Psoas muscle (tissue), 8 donors: ENCODE results near the gene AP3S1. TPM values are rescaled to one million over a fixed set of nuclear protein-coding genes. Genes with fewer than 3 reads are reported as not detected.

Source experiments
- ATAC-seq, 4 donors: fragments of 200-7000 bp; cut with Tn5 transposase; one replicate each; pipeline ENCODE4 v1.9.1; 2020; ENCODE audit warnings: moderate library complexity in 3 of 4, mild to moderate bottlenecking in 2 of 4
- DNase-seq, 2 donors: peaks; one replicate each; pipeline ENCODE4 v3.0.0-alpha.2; 2020
- H3K27ac ChIP-seq: fragments of 200-600 bp; one replicate; pipeline ENCODE4 v1.8.0; 2022
- H3K27me3 ChIP-seq, 3 donors: fragments of 200-600 bp in 1 of 3; one replicate each; pipeline versions ENCODE4 v1.6.1 to v1.8.0; 2013 to 2022; ENCODE audit warnings: low read length in 2 of 3, mild to moderate bottlenecking in 2 of 3, moderate library complexity in 1 of 3; ENCODE audit not compliant: insufficient read depth in 3 of 3
- H3K36me3 ChIP-seq, 2 donors: fragments of 200-600 bp in 1 of 2; one replicate each; pipeline versions ENCODE4 v1.6.1 to v1.8.0; 2013 to 2022; ENCODE audit warnings: low read depth in 1 of 2, mild to moderate bottlenecking in 1 of 2, moderate library complexity in 1 of 2; ENCODE audit not compliant: insufficient read depth in 1 of 2
- H3K4me1 ChIP-seq: fragments of 200-600 bp; one replicate; pipeline ENCODE4 v1.8.0; 2022
- H3K4me3 ChIP-seq: fragments of 200-600 bp; one replicate; pipeline ENCODE4 v1.8.0; 2022; ENCODE audit warnings: mild to moderate bottlenecking
- H3K9me3 ChIP-seq: fragments of 200-600 bp; one replicate; pipeline ENCODE4 v1.8.0; 2022
- CTCF ChIP-seq: fragments of 200-600 bp; IDR thresholded peaks from one replicate; pipeline ENCODE4 v1.8.0; 2022; ENCODE audit warnings: antibody characterized with exemption
- WGBS, 3 donors: extraction: QIAGEN DNeasy Blood & Tissue Kit; methylation state at CpG; one replicate each; pipeline versions ENCODE4 v1.1.6 to v1.1.7; 2013; 5-methylcytosine and 5-hydroxymethylcytosine counted together
- intact Hi-C, 2 donors: fragments of 100-400 bp; cut with DNase I; formaldehyde crosslinking; loops; one replicate each; pipeline versions ENCODE4 v1.11.0 to v1.14.2; 2022
- polyA plus RNA-seq, 3 donors: library from polyadenylated mRNA; stranded (reverse); fragments of 200-250 nt; gene quantifications; one replicate each; pipeline ENCODE4 v1.2.3, GENCODE V29; 2013
- total RNA-seq, 4 donors: library from RNA; stranded (reverse); fragmentation: NEBNext Ultra II Directional in 2 of 4; extraction: Animal tissue kit (Norgen Biotek cat#: 25700) in 2 of 4; gene quantifications; one replicate each; pipeline versions ENCODE4 v1.2.1 to v1.2.4, GENCODE V29; 2021 to 2023
- donor health status: healthy with polysubstance abuse.
- donor health status: DM: no; HTN: no; CAD: no; lungs with moderate emphysema.
- donor health status: Bipolar disorder and iron deficiency.
- donor health status: healthy.
- donor health status: DM: yes; HTN: yes; CAD: no.
- donor health status: DM: no; HTN: no; CAD: no.
- donor health status: DM: no; HTN: no; CAD: no.
- donor health status: DM: yes; HTN: yes; CAD: no.

AP3S1 gene
- total and polyA plus RNA-seq, 7 donors: 20.2 to 30.8 (median 27.6) TPM

GRCh38 chr5:115857626-115858349 lies 16.1 kb downstream of the AP3S1 start:
- intact Hi-C loops: no loop called here

GRCh38 chr5:115858396-115858795 lies 16.7 kb downstream of the AP3S1 start:
- Histone ChIP-seq H3K4me3 (no peak overlapping the region), H3K27ac (no peak overlapping the region), H3K4me1 (peaks cover 45% of the 10 kb centered on the region), H3K9me3 (no peaks in the 10 kb centered on the region), H3K36me3 (no peaks in the 10 kb centered on the region), H3K27me3 (no peaks in the 10 kb centered on the region)
- 80 to 92% (median 88%) methylated on average over 3 of the region's 3 CpGs for WGBS, 3 donors
- intact Hi-C loops: no loop called here
- TF ChIP-seq CTCF: no peak
- DNase-seq (no peak), ATAC-seq (no peak)

More at GRCh38 chr5:115857626-115858349, 16.1 kb downstream of the AP3S1 start:
- 44 to 55% (median 44%) methylated on average over 2 of the region's 2 CpGs for WGBS, 3 donors
- Histone ChIP-seq H3K27me3 (no peaks in the 10 kb centered on the region), H3K27ac (no peak overlapping the region), H3K4me1 (peaks cover 45% of the 10 kb centered on the region), H3K9me3 (no peaks in the 10 kb centered on the region), H3K4me3 (no peak overlapping the region), H3K36me3 (no peaks in the 10 kb centered on the region)
- DNase-seq (no peak), ATAC-seq (peak in 2 of 4 donors; percentile 48 to 71)
- no peak for TF ChIP-seq CTCF

- ATAC-seq: peak in 1 of 4 donors; percentile 39
- TF ChIP-seq CTCF: no peak
Measured at GRCh38 chr5:115859378-115859777, 17.6 kb downstream of the AP3S1 start.

GRCh38 chr5:115869256-115869795 lies 27.6 kb downstream of the AP3S1 start:
- intact Hi-C loops: no loop called here
- no peaks in the 10 kb centered on the region for H3K9me3 ChIP-seq
- H3K36me3 ChIP-seq: peaks cover 4 to 41% of the 10 kb centered on the region in 2 donors
- ATAC-seq: no peak
- no peaks in the 10 kb centered on the region for H3K4me1 ChIP-seq
- TF ChIP-seq CTCF: no peak
- WGBS, 3 donors: 91 to 96% (median 94%) methylated on average over 3 of the region's 3 CpGs
- no peak overlapping the region for H3K27ac ChIP-seq
- H3K4me3 ChIP-seq: no peak overlapping the region
- no peak for DNase-seq
- H3K27me3 ChIP-seq: no peaks in the 10 kb centered on the region

More at GRCh38 chr5:115859378-115859777, 17.6 kb downstream of the AP3S1 start:
- no peak overlapping the region for H3K27ac ChIP-seq
- H3K27me3 ChIP-seq: no peaks in the 10 kb centered on the region
- no peaks in the 10 kb centered on the region for H3K9me3 ChIP-seq
- no peaks in the 10 kb centered on the region for H3K36me3 ChIP-seq
- no peak overlapping the region for H3K4me3 ChIP-seq
- peaks cover 45% of the 10 kb centered on the region for H3K4me1 ChIP-seq
- no peak for DNase-seq
- intact Hi-C loops: no loop called here
